GM19463 (cell line): ENCODE data around the gene RAMP3.
"Not testable (repeated sequence)": the region's sequence is repeated elsewhere in the genome, so short reads cannot be mapped to it uniquely, and the experiment has no call there.

Experiments
- ATAC-seq: cut with Tn5 transposase; IDR thresholded peaks from one replicate; pipeline ENCODE4 v1.9.1; 2021; ENCODE audit warnings: mild to moderate bottlenecking, moderate library complexity; ENCODE audit not compliant: unreplicated experiment

The RAMP3 gene

DNA sequence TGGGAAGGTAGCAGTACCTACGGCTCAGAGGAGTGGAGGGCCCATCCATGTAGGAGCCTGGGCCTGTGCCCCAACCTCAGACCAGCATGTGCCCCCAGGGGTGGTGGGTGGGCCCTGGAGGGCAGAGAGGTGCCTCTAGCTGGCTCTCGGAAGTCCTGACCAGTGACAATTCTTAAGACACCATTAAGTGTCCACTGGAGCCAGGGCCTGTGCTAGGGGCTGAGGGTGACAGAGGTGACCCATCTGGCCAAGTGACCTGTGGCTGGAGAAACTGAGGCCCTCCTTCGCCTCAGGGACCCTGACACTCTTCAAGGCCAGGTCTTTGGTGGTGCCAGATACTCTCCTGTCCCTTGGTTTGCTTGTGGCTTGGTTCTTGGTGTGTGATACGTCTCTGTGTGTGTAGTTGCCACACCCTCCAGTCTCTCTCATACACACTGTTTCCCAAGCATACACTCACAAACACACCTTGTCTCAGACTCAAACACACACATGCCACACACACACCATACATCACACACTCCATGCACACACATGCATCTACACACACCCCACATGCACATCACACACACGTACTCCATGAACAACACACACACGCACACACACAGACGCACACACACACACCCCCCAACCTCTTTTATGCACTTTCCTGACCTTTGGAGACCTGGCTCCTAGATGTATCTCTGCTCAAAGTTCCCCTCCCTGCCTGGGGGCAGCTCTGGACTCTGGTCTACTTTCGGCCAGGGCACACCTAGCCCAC, 897 bp upstream of the RAMP3 start:
- ATAC-seq, result no peak

- no peak for ATAC-seq
Measured at GRCh38 chr7:45157286-45157652, 322 bp upstream of the RAMP3 start.

DNA sequence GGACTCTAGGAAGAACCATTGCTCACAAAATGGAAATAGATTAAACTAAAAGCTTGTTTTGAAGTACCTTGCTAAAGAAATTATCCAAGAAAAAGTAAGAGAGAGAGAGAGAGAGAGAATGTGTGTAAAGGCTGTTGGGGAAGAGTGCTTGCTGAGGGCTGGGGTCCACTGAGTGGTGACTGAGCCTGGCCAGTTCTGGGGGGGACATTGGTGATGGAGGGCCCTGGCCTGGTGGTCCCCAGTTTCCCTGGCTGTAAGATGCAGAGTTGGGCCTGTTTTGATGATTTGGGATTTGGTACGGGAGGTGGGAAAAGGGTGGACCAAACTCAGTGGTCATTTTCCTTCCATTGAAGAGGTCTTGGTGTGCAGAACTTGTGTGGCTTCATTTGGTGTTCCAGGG, 880 bp downstream of the RAMP3 start:
- ATAC-seq, result no peak

GRCh38 chr7:45159296-45159695, 1.7 kb downstream of the RAMP3 start:
- ATAC-seq, result no peak

DNA sequence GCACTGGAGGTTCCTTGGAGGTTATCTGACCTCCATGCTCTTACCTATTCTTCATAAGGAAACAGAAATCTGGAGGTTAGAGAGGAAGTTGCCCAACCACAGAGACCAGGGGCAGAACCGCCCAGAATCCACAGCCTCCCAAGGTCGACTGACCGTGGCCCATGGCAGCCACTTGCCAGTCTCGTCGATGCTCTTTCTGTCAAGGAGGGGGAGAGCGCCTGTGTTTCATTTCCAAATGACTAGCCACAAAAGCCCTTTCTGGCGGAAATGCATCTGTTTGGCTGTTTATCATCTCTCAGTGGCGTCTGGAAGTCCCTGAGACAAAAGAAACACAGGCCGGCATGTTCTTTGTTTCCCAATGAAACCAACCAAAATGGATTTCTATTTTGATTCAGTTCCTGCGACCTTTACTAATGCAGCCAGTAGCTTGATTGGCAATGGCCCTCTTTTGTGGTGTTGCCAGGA, 2.9 kb downstream of the RAMP3 start:
- ATAC-seq, result peak; percentile 48

DNA sequence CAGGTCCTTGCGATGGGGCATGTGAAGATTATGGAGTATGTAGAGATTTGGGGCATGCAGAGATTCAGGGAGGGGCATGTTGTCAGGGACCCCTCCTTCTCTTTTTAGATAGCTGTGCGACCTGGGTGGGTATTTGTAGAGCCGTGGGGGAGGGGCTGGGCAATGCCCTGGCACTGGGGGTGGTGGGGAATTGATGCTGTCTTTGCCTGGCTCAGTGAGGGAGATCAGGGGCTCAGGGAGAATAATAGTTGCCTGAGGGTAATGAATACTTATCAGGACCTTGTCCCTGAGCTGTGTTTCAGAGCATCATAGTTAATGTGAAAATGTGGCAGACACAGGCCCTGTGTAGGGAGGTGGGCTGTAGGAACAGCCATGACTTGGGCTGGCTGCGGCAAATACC, 3.5 kb downstream of the RAMP3 start:
- no peak for ATAC-seq

DNA sequence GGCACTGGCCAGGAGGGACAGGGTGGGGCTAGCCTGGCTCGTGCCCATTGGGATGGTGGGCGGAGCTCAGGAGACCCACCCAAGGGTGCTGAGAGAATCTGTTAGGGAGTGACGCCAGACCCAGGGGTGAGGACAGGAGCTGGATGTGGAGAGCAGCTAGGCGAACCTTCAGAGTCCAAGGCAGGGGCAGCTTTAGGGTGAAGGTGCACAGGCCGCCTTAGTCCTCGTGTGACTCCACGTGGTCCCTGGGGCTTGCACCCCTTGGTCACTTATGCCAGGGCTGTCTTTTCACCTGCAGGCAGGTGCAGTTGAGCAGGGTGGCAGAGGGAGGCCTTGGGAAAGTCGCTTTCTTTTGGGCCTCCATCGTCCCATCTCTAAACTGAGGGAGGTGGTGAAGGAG, 4.3 kb downstream of the RAMP3 start:
- ATAC-seq, result no peak

DNA sequence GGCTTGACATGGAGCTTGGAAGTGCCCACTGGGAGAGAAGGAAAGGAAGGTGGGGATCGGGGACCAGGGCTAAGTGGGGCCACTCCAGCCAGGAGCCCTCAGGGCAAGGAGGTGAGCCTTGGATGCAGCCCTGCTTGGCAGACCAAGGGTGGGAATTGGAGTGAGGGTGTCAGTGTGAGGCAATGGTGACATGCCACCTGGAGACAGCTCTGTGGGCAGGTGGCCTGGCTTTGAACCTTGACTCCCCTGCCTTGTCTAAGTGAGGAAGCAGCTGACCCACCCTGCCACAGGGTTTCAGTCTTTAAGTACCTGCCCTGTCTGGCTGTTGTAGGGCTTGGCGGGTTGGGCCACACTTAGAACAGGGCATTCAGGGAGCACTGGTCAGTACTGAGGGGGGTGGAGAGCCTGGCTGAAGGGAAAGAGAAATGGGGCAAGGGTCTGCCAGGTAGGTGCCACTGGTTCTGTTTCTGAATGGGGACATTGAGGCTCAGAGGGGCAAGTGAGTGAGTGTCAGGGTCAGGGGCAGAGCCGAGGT, 4.8 kb downstream of the RAMP3 start:
- ATAC-seq, result no peak

- no peak for ATAC-seq
Measured at GRCh38 chr7:45162943-45163691, 5.5 kb downstream of the RAMP3 start.

- ATAC-seq, result no peak
Measured at GRCh38 chr7:45163692-45164052, 6.1 kb downstream of the RAMP3 start.

DNA sequence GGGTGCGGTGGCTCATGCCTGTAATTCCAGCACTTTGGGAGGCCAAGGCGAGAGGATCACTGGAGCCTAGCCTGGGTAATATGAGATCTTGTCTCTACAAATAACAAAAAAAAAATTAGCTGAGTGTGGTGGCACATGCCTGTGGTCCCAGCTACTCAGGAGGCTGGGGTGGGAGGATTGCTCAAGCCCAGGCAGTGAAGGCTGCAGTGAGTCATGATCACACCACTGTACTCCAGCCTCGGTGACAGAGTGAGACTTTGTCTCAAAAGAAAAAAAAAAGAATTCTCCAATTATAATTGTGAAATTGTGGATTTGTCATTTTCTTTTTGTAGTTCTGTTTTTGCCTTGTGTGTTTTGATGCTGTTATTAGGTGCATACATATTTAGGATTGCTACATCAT, 6.7 kb downstream of the RAMP3 start:
- ATAC-seq, result not testable (repeated sequence)

DNA sequence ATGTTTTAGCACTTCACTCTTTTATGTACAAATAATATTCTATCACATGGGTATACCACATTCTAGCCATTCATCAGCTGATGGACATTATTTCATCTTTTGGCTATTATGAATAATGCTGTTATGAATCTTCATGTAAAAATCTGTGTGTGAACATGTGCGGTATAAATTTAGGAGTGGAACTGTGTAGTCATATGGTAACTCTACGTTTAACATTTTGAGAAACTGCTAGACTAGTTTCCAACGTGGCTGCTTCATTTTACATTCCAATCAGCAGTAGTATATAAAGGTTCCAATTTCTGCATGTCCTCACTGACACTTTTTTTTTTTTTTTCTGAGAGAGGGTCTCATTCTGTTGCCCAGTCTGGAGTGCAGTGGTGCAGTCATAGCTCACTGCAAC, 8.3 kb downstream of the RAMP3 start:
- no peak for ATAC-seq

- no peak for ATAC-seq
Measured at GRCh38 chr7:45171946-45172345, 14.4 kb downstream of the RAMP3 start.

DNA sequence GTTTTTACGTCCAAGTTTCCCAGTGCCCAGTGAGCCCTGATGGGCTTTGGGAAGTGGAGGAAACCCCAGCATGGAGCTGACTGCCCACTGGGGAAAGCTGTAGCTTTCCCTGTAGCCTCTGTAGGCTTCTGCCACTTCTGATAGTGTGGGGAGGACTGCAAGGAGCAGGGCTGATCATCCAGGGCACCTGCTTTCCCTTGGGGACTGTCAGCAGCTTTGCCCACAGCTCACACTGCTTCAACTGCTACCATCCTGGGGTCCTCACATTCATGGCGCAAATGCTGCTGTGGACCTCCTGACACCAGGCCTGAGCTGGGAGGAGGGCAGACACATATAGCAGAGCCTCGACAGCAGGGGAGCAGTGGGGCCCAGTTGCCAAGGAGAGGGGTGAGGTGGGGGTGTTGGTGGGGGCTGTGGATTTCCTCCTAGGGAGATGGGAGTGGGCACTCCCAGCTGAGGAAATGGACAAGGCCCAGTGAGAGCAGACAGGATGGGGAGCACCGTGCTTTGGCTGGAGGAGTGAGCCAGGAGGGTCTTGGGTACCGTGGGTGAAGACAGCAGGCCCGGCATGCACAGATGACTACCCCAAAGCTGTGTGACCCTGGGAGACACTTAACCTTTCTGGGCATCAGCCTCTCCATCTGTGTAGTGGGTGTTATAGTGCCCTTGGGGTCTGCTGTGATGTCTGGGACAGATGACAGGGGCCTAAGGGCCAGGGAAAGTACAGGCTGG, 16.2 kb downstream of the RAMP3 start:
- no peak for ATAC-seq

GRCh38 chr7:45174328-45174610, 16.7 kb downstream of the RAMP3 start:
- no peak for ATAC-seq

DNA sequence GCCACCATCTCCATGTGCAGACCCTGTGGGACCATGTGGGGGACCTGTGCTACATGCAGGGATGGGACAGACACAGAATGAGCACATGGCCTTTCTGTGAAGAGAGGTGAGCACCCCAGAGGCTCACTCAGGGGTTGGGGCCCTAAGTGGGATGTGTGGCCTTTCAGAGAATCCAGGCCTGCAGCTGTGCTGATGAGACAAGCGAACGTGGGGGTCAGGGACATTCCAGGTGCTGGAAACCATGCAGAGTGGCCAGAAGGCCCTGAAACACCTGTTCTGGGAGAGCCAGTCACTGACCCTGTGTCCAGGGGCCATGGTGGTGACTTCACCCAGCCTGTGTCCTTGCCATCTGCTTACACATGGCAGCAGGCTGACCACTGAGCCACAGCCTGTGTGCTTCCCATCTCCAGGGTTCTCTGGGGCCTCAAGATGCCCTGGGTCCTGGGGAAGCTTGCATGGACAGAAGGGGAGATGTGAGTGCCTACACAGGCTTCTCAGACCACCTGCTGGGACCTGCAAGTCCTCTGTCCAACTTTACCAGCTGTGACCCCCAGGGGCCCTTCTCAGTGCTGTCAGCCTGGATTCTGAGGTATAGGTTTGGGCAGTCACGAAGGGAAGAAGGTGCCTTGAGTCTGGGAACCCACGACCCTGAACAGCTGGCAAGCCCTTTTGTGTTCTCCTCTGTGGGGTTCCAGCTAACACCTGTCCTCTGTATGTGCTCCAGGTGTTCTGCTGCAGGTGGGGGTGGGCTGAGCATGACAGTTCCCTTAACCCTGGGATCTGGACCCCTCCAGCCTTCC, 17.6 kb downstream of the RAMP3 start:
- no peak for ATAC-seq

GRCh38 chr7:45176091-45176490, 18.5 kb downstream of the RAMP3 start:
- ATAC-seq, result no peak

- ATAC-seq, result no peak
Measured at GRCh38 chr7:45176886-45177731, 19.5 kb downstream of the RAMP3 start.

DNA sequence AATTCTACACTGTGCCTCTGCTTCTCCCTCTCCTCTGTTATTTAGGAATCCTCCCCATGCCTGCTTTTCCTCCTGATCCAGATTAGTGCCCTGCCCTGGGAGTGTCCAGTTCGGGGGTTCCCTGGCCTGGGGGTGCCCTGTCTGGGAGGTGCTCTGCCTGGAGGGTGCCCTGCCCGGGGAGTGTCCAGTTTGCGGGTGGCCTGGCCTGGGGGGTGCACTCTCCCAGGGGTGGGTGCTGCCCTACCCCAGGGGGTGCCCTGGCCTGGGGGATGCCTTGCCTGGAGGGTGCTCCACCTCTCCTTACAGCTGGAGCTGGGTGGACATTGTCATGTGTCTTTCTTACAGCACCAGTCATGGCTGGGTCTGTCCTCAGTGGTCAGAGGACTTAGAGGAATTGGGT, 20.2 kb downstream of the RAMP3 start:
- ATAC-seq, result no peak
